ENCODE data around the gene KLC4.
"Not testable (repeated sequence)": the region's sequence is repeated elsewhere in the genome, so short reads cannot be mapped to it uniquely, and the experiment has no call there.

The KLC4 gene

GRCh38 chr6:43078691-43079090 is 19.3 kb downstream of the KLC4 start:
- Histone ChIP-seq H3K79me2 (ENCODE audit: insufficient read depth, low read length) (peaks cover 65% of the 10 kb centered on the region), H3K9ac (ENCODE audit: low read depth, low read length) (no peak overlapping the region), H2AFZ (ENCODE audit: low read depth, low read length) (no peak overlapping the region), H3K27ac (ENCODE audit: low read length) (no peak overlapping the region), H3K27me3 (ENCODE audit: insufficient read depth, low read length, poor library complexity) (no peaks in the 10 kb centered on the region), H3K9me3 (ENCODE audit: insufficient read depth, low read length, severe bottlenecking) (no peaks in the 10 kb centered on the region), H4K20me1 (ENCODE audit: insufficient read depth, low read length) (peaks cover 44% of the 10 kb centered on the region), H3K4me3 (ENCODE audit: low read depth in 1 of 2, low read length in 2 of 2) (no peak overlapping the region), H3K4me2 (ENCODE audit: insufficient read depth, low read length) (no peak overlapping the region; the same call in 1 of the 2 replicates), H3K36me3 (ENCODE audit: insufficient read depth, low read length) (peaks cover 12% of the 10 kb centered on the region), H3K4me1 (ENCODE audit: insufficient read depth, low read length) (peaks cover 22% of the 10 kb centered on the region)
- DNase-seq (no peak), ATAC-seq (ENCODE audit: insufficient read depth, low read depth) (no peak)
- no peak for TF ChIP-seq EZH2 (IDR thresholded peaks at IDR 0.05; ENCODE audit: borderline replicate concordance, low read depth, low read length, severe bottlenecking)
- no peak for TF ChIP-seq CTCF (IDR thresholded peaks at IDR 0.05; ENCODE audit: borderline replicate concordance, extremely low read depth, low read length, poor library complexity, severe bottlenecking)

GRCh38 chr6:43081043-43081442 is 21.6 kb downstream of the KLC4 start:
- no peaks in the 10 kb centered on the region for H3K9me3 ChIP-seq (ENCODE audit: insufficient read depth, low read length, severe bottlenecking)
- H3K27ac ChIP-seq (ENCODE audit: low read length): no peak overlapping the region
- H3K4me3 ChIP-seq (ENCODE audit: low read depth in 1 of 2, low read length in 2 of 2): no peak overlapping the region
- no peak overlapping the region for H3K4me2 ChIP-seq (ENCODE audit: insufficient read depth, low read length)
- peaks cover 13% of the 10 kb centered on the region for H3K4me1 ChIP-seq (ENCODE audit: insufficient read depth, low read length)
- H3K27me3 ChIP-seq (ENCODE audit: insufficient read depth, low read length, poor library complexity): no peaks in the 10 kb centered on the region
- peaks cover 85% of the 10 kb centered on the region for H3K79me2 ChIP-seq (ENCODE audit: insufficient read depth, low read length)
- ATAC-seq (ENCODE audit: insufficient read depth, low read depth) (no peak), DNase-seq (no peak)
- TF ChIP-seq EZH2 (IDR thresholded peaks at IDR 0.05; ENCODE audit: borderline replicate concordance, low read depth, low read length, severe bottlenecking) (no peak), CTCF (IDR thresholded peaks at IDR 0.05; ENCODE audit: borderline replicate concordance, extremely low read depth, low read length, poor library complexity, severe bottlenecking) (no peak)
- no peak overlapping the region for H3K9ac ChIP-seq (ENCODE audit: low read depth, low read length)
- peaks cover 60% of the 10 kb centered on the region for H4K20me1 ChIP-seq (ENCODE audit: insufficient read depth, low read length)
- peaks cover 6% of the 10 kb centered on the region; the same call in 1 of the 2 replicates for H3K36me3 ChIP-seq (ENCODE audit: insufficient read depth, low read length)
- no peak overlapping the region for H2AFZ ChIP-seq (ENCODE audit: low read depth, low read length)

- not testable (repeated sequence) for H3K4me3 ChIP-seq (ENCODE audit: low read depth in 1 of 2, low read length in 2 of 2); H2AFZ ChIP-seq (ENCODE audit: low read depth, low read length); H3K27me3 ChIP-seq (ENCODE audit: insufficient read depth, low read length, poor library complexity); H3K36me3 ChIP-seq (ENCODE audit: insufficient read depth, low read length); H3K27ac ChIP-seq (ENCODE audit: low read length); H3K9me3 ChIP-seq (ENCODE audit: insufficient read depth, low read length, severe bottlenecking); H3K4me2 ChIP-seq (ENCODE audit: insufficient read depth, low read length); H3K9ac ChIP-seq (ENCODE audit: low read depth, low read length)
- Histone ChIP-seq H3K4me1 (ENCODE audit: insufficient read depth, low read length) (peaks cover 12% of the 10 kb centered on the region), H4K20me1 (ENCODE audit: insufficient read depth, low read length) (peaks cover 68% of the 10 kb centered on the region), H3K79me2 (ENCODE audit: insufficient read depth, low read length) (peaks cover 88% of the 10 kb centered on the region)
- ATAC-seq (ENCODE audit: insufficient read depth, low read depth) (peak; percentile 50), DNase-seq (peak; percentile 20)
Measured at GRCh38 chr6:43081922-43082321, 22.5 kb downstream of the KLC4 start.

- DNase-seq: no peak
- Histone ChIP-seq H3K79me2 (ENCODE audit: insufficient read depth, low read length) (peaks cover 87% of the 10 kb centered on the region), H3K4me3 (ENCODE audit: low read depth in 1 of 2, low read length in 2 of 2) (no peak overlapping the region), H3K9ac (ENCODE audit: low read depth, low read length) (no peak overlapping the region), H3K36me3 (ENCODE audit: insufficient read depth, low read length) (no peaks in the 10 kb centered on the region), H3K4me2 (ENCODE audit: insufficient read depth, low read length) (no peak overlapping the region), H3K27me3 (ENCODE audit: insufficient read depth, low read length, poor library complexity) (no peaks in the 10 kb centered on the region), H3K27ac (ENCODE audit: low read length) (no peak overlapping the region), H3K4me1 (ENCODE audit: insufficient read depth, low read length) (peaks cover 1% of the 10 kb centered on the region), H3K9me3 (ENCODE audit: insufficient read depth, low read length, severe bottlenecking) (no peaks in the 10 kb centered on the region), H2AFZ (ENCODE audit: low read depth, low read length) (no peak overlapping the region), H4K20me1 (ENCODE audit: insufficient read depth, low read length) (peaks cover 68% of the 10 kb centered on the region)
- no peak for ATAC-seq (ENCODE audit: insufficient read depth, low read depth)
- TF ChIP-seq EZH2 (IDR thresholded peaks at IDR 0.05; ENCODE audit: borderline replicate concordance, low read depth, low read length, severe bottlenecking) (no peak), CTCF (IDR thresholded peaks at IDR 0.05; ENCODE audit: borderline replicate concordance, extremely low read depth, low read length, poor library complexity, severe bottlenecking) (no peak)
Measured at GRCh38 chr6:43082806-43083655, 23.6 kb downstream of the KLC4 start.
